Measurements from ENCODE around the gene PIAS1. TPM values are rescaled to one million over a fixed set of nuclear protein-coding genes. Genes with fewer than 3 reads are reported as not detected.
A peak's percentile ranks its signal among the peaks of the same experiment; 100 is the strongest.

Gene PIAS1
- total RNA-seq, 1 experiment from 2014 or later, result 32.9 TPM

GRCh38 chr15:68051907-68052306 is 2.2 kb upstream of the PIAS1 start:
- no peak for DNase-seq (ENCODE audit: unreplicated experiment)
- CTCF ChIA-PET, result no interaction called here
- Mint-ChIP-seq H3K4me1 (ENCODE audit: insufficient read depth, unreplicated experiment) (peaks cover 15% of the 10 kb centered on the region), H3K27ac (ENCODE audit: low read depth, unreplicated experiment) (no peak overlapping the region), H3K27me3 (ENCODE audit: insufficient read depth, unreplicated experiment) (no peaks in the 10 kb centered on the region), H3K9me3 (ENCODE audit: unreplicated experiment) (no peaks in the 10 kb centered on the region), H3K36me3 (ENCODE audit: insufficient read depth, unreplicated experiment) (no peaks in the 10 kb centered on the region), H3K4me3 (ENCODE audit: unreplicated experiment) (no peak overlapping the region)
- intact Hi-C loops (cut with micrococcal nuclease), result loop anchor here (1.0 kb wide), 1 partner anchor 189 kb away; no protein-coding TSS in a partner anchor
- TF ChIP-seq, protein P1, sequence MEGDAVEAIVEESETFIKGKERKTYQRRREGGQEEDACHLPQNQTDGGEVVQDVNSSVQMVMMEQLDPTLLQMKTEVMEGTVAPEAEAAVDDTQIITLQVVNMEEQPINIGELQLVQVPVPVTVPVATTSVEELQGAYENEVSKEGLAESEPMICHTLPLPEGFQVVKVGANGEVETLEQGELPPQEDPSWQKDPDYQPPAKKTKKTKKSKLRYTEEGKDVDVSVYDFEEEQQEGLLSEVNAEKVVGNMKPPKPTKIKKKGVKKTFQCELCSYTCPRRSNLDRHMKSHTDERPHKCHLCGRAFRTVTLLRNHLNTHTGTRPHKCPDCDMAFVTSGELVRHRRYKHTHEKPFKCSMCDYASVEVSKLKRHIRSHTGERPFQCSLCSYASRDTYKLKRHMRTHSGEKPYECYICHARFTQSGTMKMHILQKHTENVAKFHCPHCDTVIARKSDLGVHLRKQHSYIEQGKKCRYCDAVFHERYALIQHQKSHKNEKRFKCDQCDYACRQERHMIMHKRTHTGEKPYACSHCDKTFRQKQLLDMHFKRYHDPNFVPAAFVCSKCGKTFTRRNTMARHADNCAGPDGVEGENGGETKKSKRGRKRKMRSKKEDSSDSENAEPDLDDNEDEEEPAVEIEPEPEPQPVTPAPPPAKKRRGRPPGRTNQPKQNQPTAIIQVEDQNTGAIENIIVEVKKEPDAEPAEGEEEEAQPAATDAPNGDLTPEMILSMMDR (IDR thresholded peaks at IDR 0.05; ENCODE audit: unreplicated experiment), result no peak
- BruUV-seq (replicated peaks), result no TSS peak
- POLR2A ChIA-PET, result no interaction called here

DNA sequence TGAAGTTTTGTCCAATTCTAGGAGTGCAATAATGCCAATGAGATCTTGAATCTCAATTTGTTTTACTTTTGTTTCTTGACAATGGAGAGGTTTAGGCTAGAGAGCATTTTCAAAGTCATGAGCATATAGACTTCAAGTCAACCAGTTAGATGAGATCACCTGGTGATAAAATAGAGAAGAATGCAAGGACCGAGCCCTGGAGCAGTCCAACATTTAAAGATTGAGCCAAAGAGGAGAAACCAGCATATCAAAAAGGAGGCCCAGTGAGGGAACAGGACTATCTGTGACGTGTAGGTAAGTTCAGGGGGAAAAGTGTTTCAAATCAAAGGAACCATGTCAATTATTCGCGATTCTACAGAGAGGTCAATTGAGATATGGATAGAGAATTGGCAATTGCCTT is 1.7 kb upstream of the PIAS1 start:
- ChIA-PET POLR2A (no interaction called here), CTCF (no interaction called here)
- no peak overlapping the region for H3K4me3 Mint-ChIP-seq (ENCODE audit: unreplicated experiment)
- DNase-seq (ENCODE audit: unreplicated experiment), result no peak
- no peaks in the 10 kb centered on the region for H3K36me3 Mint-ChIP-seq (ENCODE audit: insufficient read depth, unreplicated experiment)
- H3K4me1 Mint-ChIP-seq (ENCODE audit: insufficient read depth, unreplicated experiment), result peaks cover 19% of the 10 kb centered on the region
- no peaks in the 10 kb centered on the region for H3K9me3 Mint-ChIP-seq (ENCODE audit: unreplicated experiment)
- no peak overlapping the region for H3K27ac Mint-ChIP-seq (ENCODE audit: low read depth, unreplicated experiment)
- H3K27me3 Mint-ChIP-seq (ENCODE audit: insufficient read depth, unreplicated experiment), result no peaks in the 10 kb centered on the region
- TF ChIP-seq, protein P1 (IDR thresholded peaks at IDR 0.05; ENCODE audit: unreplicated experiment), result no peak
- BruUV-seq (replicated peaks), result no TSS peak
- intact Hi-C loops (cut with micrococcal nuclease), result no loop called here

DNA sequence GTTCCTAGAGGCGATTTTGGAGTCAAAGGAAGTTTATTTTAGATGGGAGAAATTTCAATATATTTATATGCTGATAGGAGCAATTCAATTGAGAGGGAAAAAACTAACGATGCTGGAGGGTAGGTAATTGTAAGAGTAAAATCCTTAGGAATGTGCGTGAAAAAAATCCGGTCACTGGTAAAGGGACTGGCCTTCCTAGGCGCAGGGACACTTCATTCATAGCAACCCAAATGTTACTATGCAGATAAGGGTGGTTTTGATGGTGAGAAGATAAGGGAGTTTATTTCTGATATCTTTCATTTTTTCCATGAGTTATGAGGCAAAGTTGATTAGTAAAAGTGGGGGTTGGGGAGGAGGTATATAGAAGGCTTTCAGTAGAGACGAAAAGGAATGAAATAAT is 1.1 kb upstream of the PIAS1 start:
- intact Hi-C loops (cut with micrococcal nuclease), result no loop called here
- ChIA-PET CTCF (no interaction called here), POLR2A (interaction anchor here (1.6 to 4.8 kb wide), 5 partner anchors 11 to 191 kb away, joined by 6 to 55 read pairs (median 26); no protein-coding TSS in a partner anchor)
- Mint-ChIP-seq H3K4me1 (ENCODE audit: insufficient read depth, unreplicated experiment) (peaks cover 25% of the 10 kb centered on the region), H3K27me3 (ENCODE audit: insufficient read depth, unreplicated experiment) (no peaks in the 10 kb centered on the region), H3K36me3 (ENCODE audit: insufficient read depth, unreplicated experiment) (no peaks in the 10 kb centered on the region), H3K9me3 (ENCODE audit: unreplicated experiment) (no peaks in the 10 kb centered on the region), H3K4me3 (ENCODE audit: unreplicated experiment) (no peak overlapping the region), H3K27ac (ENCODE audit: low read depth, unreplicated experiment) (no peak overlapping the region)
- TF ChIP-seq, protein P1 (IDR thresholded peaks at IDR 0.05; ENCODE audit: unreplicated experiment), result no peak
- no peak for DNase-seq (ENCODE audit: unreplicated experiment)
- no TSS peak for BruUV-seq (replicated peaks)

DNA sequence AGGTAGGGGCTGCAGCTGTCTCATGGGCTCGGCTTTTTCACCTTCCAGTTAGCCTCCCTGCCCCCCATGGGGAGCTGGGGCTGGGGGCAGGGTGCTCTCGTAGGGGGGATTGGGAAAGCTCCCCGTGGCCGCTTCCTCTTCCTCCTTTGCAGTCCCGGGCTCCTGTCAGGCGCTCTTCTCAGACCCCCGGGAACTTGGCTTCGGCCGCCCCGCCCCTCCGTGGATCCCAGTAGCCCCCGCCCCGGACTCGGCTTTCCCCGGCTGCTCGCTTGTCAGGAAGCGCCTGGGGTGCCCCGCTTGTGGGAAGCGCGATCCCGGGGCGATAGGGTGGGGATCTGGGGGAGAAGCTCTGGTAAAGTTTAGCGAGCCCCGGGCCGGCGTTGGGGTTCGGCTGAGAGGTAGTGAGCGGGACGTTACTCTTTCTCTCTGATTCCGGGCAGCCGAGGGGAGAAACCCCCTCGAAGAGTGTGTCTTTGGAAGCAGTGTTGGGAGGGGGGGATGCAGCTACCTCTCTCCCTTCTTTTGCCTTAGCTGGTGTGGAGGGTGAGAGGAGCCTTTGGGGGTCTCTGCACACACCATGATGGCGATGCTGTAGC is 611 bp downstream of the PIAS1 start:
- Mint-ChIP-seq H3K9me3 (ENCODE audit: unreplicated experiment) (no peaks in the 10 kb centered on the region), H3K27me3 (ENCODE audit: insufficient read depth, unreplicated experiment) (no peaks in the 10 kb centered on the region), H3K27ac (ENCODE audit: low read depth, unreplicated experiment) (peak overlapping the region; percentile 93), H3K4me3 (ENCODE audit: unreplicated experiment) (peak overlapping the region; percentile 100), H3K4me1 (ENCODE audit: insufficient read depth, unreplicated experiment) (peaks cover 25% of the 10 kb centered on the region), H3K36me3 (ENCODE audit: insufficient read depth, unreplicated experiment) (peaks cover 13% of the 10 kb centered on the region)
- intact Hi-C loops (cut with micrococcal nuclease), result loop anchor here (1.0 kb wide), 1 partner anchor 101 kb away; no protein-coding TSS in a partner anchor
- TF ChIP-seq, protein P1 (IDR thresholded peaks at IDR 0.05; ENCODE audit: unreplicated experiment), result no peak
- peak; percentile 45 for DNase-seq (ENCODE audit: unreplicated experiment)
- no TSS peak for BruUV-seq (replicated peaks)
- CTCF ChIA-PET, result interaction anchor here (0.5 to 1.7 kb wide), 5 partner anchors 76 to 1059 kb away, joined by 3 to 5 read pairs (median 4); no protein-coding TSS in a partner anchor
- POLR2A ChIA-PET, result interaction anchor here (0.5 to 5.3 kb wide), 43 partner anchors 10 to 1547 kb away, joined by 3 to 55 read pairs (median 5); partner anchors contain the start of gene FEM1B
